Transverse colon (tissue), 4 donors: ENCODE data around the gene PALS2. TPM values are rescaled to one million over a fixed set of nuclear protein-coding genes. Genes with fewer than 3 reads are reported as not detected.

Experiments used
- DNase-seq: peaks from one replicate; pipeline ENCODE4 v3.0.0-alpha.2; 2019
- H3K27ac ChIP-seq, 4 donors: fragments of 200-600 bp; sonication (generic); 2 replicates each; pipeline ENCODE4 v1.5.1; 2016 to 2018; ENCODE audit warnings: inconsistent platforms in 4 of 4
- H3K27me3 ChIP-seq: fragments of 200-600 bp; sonication (generic); 2 replicates; pipeline ENCODE4 v1.5.1; 2017; ENCODE audit warnings: inconsistent platforms
- H3K36me3 ChIP-seq, 4 donors: fragments of 200-600 bp; sonication (generic); 2 replicates each; pipeline ENCODE4 v1.5.1; 2017 to 2019; ENCODE audit warnings: inconsistent platforms in 4 of 4
- H3K4me1 ChIP-seq, 4 donors: fragments of 200-600 bp; sonication (generic); 2 replicates each; pipeline ENCODE4 v1.5.1; 2017 to 2020; ENCODE audit warnings: inconsistent platforms in 4 of 4
- H3K4me3 ChIP-seq, 4 donors: fragments of 200-600 bp; sonication (generic); 1 replicate in 1 of 4; 2 replicates in 3 of 4; pipeline versions ENCODE4 v1.5.1 to v1.6.1; 2017 to 2019; ENCODE audit warnings: inconsistent platforms in 4 of 4
- H3K9me3 ChIP-seq, 2 donors: fragments of 200-600 bp; sonication (generic); 2 replicates each; pipeline ENCODE4 v1.5.1; 2017 to 2019; ENCODE audit warnings: inconsistent platforms in 2 of 2
- CTCF ChIP-seq, 5 experiments: fragments of 200-600 bp in 3 of 5; fragments of 450-650 bp in 2 of 5; sonication (generic) in 3 of 5; IDR thresholded peaks; 1 replicate in 2 of 5; 2 replicates in 3 of 5; pipeline ENCODE4 v1.5.1; 2016 to 2017; ENCODE audit warnings: antibody characterized with exemption in 5 of 5, inconsistent platforms in 3 of 5, mild to moderate bottlenecking in 2 of 5, moderate library complexity in 1 of 5
- EP300 ChIP-seq: sonication (generic); formaldehyde crosslinking; IDR thresholded peaks from one replicate; pipeline ENCODE4 v1.6.1; 2017; ENCODE audit warnings: antibody characterized with exemption, low read depth
- POLR2A ChIP-seq: fragments of 450-650 bp; IDR thresholded peaks from one replicate; pipeline ENCODE4 v1.6.1; 2016; ENCODE audit warnings: antibody characterized with exemption, mild to moderate bottlenecking, moderate library complexity
- POLR2AphosphoS5 ChIP-seq, 3 donors: sonication (generic); formaldehyde crosslinking; IDR thresholded peaks; one replicate each; pipeline ENCODE4 v1.6.1; 2016; ENCODE audit warnings: antibody characterized with exemption in 3 of 3
- WGBS, 2 donors: methylation state at CpG; one replicate each; pipeline ENCODE4 v1.1.5; 2018; ENCODE audit warnings: low coverage in 1 of 2; 5-methylcytosine and 5-hydroxymethylcytosine counted together
- in situ Hi-C, 4 donors: fragments of 200-750 bp; cut with MboI; loops; one replicate each; pipeline versions ENCODE4 v1.15.0 to v1.15.1; 2017; ENCODE audit warnings: low sequenced_read_pairs in 3 of 4, low pct_ligation_motif_present in 1 of 4, low pct_unique_long_range_greater_than_20kb in 1 of 4
- intact Hi-C: fragments of 100-400 bp; cut with DNase I; formaldehyde crosslinking; loops from one replicate; pipeline ENCODE4 v1.15.1; 2023; ENCODE audit warnings: low total_unique reads
- small RNA-seq, 4 donors: library from RNA; depleted of rRNA; stranded (forward); fragments of <200 nt; gene quantifications; one replicate each; pipeline ENCODE3, GENCODE V24; 2016
- total RNA-seq, 4 donors: library from RNA; depleted of rRNA; stranded (reverse); fragments of >200 nt; gene quantifications; one replicate each; pipeline ENCODE4 v1.1.0, GENCODE V29; 2016

Gene PALS2
- total RNA-seq, 4 donors from 2014 or later = 0.60 to 6.4 (median 4.9) TPM

DNA sequence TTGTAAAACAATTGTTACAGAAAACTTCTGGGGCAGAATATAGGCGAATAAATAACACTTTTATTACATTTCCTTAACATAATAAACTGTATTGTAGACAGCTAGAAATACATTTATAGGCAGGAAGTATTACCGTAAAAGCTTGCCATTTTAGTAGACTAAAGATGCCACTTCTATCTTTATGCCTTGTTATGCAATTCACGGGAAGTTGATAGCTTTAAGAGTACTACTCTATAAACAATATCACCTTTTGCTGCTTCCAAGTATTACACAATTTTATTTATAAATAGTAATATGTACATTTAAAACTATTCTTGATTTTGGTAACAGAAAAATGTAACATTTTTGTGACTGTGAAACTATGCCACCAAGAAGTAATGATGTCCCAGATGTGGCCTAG lies 37.9 kb downstream of the PALS2 start:
- no peak overlapping the region for H3K27ac ChIP-seq
- no peak for DNase-seq
- intact Hi-C loops (no loop called here), in situ Hi-C loops (no loop called here)
- no peaks in the 10 kb centered on the region for H3K4me1 ChIP-seq
- H3K27me3 ChIP-seq = no peaks in the 10 kb centered on the region
- H3K36me3 ChIP-seq = no peaks in the 10 kb centered on the region
- H3K9me3 ChIP-seq = no peaks in the 10 kb centered on the region
- no peak overlapping the region for H3K4me3 ChIP-seq
- no peak for TF ChIP-seq POLR2AphosphoS5 (IDR thresholded peaks at IDR 0.05)
- no peak for TF ChIP-seq EP300
- WGBS, 2 donors = 30 to 52% methylated on average over 3 of the region's 3 CpGs

DNA sequence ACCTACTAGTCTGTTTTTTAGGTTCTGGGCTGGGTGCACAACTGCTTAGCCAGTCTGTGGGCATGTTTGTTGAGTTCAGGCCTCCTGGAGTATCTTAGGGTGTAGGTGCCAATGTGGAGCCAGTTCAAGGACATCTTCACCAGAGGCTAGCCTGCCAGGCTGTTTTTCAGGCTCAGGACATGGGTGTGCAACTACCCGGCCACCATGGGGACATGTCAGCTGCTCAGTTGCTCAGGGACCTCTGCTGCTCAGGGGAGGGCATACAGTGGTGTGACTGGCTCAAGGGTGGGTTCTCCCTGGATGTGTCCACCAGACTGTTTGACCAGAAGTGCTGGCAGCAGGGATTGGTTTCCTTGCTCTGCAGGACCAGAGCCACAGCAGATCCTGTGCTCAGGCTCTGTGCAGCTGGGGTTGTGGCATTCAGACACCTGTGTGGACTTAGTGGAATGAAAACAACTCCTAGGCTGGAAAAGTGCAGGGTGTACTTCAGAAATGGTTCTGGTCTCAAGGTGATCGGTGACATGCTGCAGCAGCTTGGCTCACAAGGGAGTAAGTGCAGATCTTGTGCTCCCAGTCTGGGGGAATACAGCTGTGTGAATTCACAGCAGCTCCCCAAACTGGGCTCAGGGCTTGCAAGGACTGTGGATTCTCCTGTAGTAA lies 44.8 kb downstream of the PALS2 start:
- in situ Hi-C loops (no loop called here), intact Hi-C loops (no loop called here)
- peaks cover 0 to 7% of the 10 kb centered on the region in 2 donors for H3K9me3 ChIP-seq
- H3K36me3 ChIP-seq = no peaks in the 10 kb centered on the region
- H3K4me1 ChIP-seq = no peaks in the 10 kb centered on the region
- no peak overlapping the region for H3K4me3 ChIP-seq
- DNase-seq = no peak
- H3K27ac ChIP-seq = no peak overlapping the region
- H3K27me3 ChIP-seq = no peaks in the 10 kb centered on the region
- WGBS, 2 donors = 87% methylated on average over 2 of the region's 2 CpGs; no CpG with 5 or more reads in 1 of the 2 donors
- TF ChIP-seq POLR2AphosphoS5 (IDR thresholded peaks at IDR 0.05) (no peak), CTCF (IDR thresholded peaks at IDR 0.05) (no peak), EP300 (no peak), POLR2A (no peak)

DNA sequence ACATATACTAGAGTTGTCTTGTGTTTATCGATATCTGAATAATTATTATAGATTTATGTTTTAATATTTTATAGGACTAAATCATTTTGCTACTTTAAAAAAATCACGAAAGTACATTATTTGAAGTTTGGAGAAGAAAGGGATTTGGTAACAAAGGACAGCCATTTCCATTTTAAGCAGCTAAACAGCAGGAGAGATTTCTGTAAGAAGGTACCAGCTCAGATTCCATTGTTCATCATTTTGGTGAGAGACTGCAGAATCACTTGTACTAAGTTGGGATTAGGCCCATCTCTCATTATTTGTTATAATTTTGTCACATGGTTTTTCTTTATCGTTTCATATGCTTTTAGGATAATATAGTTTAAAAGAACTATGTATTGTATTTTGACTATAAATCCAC lies 46.7 kb downstream of the PALS2 start:
- Histone ChIP-seq H3K4me3 (no peak overlapping the region), H3K9me3 (peaks cover 0 to 7% of the 10 kb centered on the region in 2 donors), H3K36me3 (no peaks in the 10 kb centered on the region), H3K27ac (no peak overlapping the region), H3K27me3 (no peaks in the 10 kb centered on the region), H3K4me1 (no peaks in the 10 kb centered on the region)
- WGBS, 2 donors = 89 to 96% methylated on average over 3 of the region's 3 CpGs
- in situ Hi-C loops = no loop called here
- intact Hi-C loops = no loop called here
- DNase-seq = no peak
- TF ChIP-seq EP300 = no peak
- TF ChIP-seq CTCF (IDR thresholded peaks at IDR 0.05) = no peak
- TF ChIP-seq POLR2A = no peak
- no peak for TF ChIP-seq POLR2AphosphoS5 (IDR thresholded peaks at IDR 0.05)

DNA sequence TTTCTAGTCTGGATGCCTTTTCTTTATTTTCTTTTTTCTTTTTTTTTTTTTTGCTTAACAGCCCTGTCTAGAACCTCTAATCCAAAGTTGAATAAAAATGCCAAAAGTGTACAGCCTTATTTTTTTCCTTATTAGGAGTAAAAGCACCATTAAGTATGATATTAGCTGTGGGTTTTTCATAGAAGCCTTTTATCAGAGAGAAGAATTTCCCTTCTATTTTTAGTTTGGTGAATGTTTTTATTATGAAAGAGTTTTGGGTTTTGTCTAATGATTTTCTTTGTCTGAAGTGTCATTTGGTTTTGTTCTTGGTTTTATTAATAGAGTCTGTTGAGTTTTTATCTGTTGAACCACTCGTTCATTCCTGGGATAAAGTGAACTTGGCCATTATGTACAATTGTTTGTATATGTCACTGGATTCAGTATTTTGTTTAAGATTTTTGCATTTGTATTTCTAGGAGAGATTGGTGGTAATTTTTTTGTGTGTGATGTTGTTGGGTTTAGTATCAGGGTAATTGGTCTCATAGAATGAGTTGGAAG lies 49.5 kb downstream of the PALS2 start:
- in situ Hi-C loops (no loop called here), intact Hi-C loops (no loop called here)
- H3K27me3 ChIP-seq = no peaks in the 10 kb centered on the region
- no peak overlapping the region for H3K4me3 ChIP-seq
- H3K27ac ChIP-seq = no peak overlapping the region
- DNase-seq = no peak
- H3K9me3 ChIP-seq = no peaks in the 10 kb centered on the region
- H3K4me1 ChIP-seq = no peaks in the 10 kb centered on the region
- TF ChIP-seq CTCF (IDR thresholded peaks at IDR 0.05) = no peak
- no peak for TF ChIP-seq EP300
- TF ChIP-seq POLR2AphosphoS5 (IDR thresholded peaks at IDR 0.05) = no peak
- TF ChIP-seq POLR2A = no peak
- WGBS, 2 donors = 67% methylated on average over 1 of the region's 1 CpG
- H3K36me3 ChIP-seq = no peaks in the 10 kb centered on the region

Small RNA genes lying within 50 kb of the gene (small RNA-seq; reads per million reads assigned to genes)
- gene RNU6-1103P (0 reads per million in 4 donors), gene SUMO2P14 (0 reads per million in 4 donors)

Other genes starting within 250 kb of the PALS2 start
- 1 to 10 TPM in 2 of 4 donors, not detected in 2; 2.2 to 5.2 TPM for gene GSDME, start 184.0 kb downstream of the PALS2 start, total RNA-seq